HepG2 (cell line): ENCODE results near the gene RPL35A. TPM values are rescaled to one million over a fixed set of nuclear protein-coding genes. Genes with fewer than 3 reads are reported as not detected.

Experiments used
- ASH2L ChIP-seq: fragments of 300-600, 200-600 bp; sonication (generic); IDR thresholded peaks from 2 replicates; pipeline ENCODE4 v1.7.0; 2017; ENCODE audit warnings: low read depth, mild to moderate bottlenecking, moderate library complexity, mixed read lengths, low read length; ENCODE audit not compliant: insufficient read length
- ESRRA ChIP-seq: sonication (generic); formaldehyde crosslinking; IDR thresholded peaks from 2 replicates; pipeline ENCODE4 v1.5.1; 2020; ENCODE audit warnings: mild to moderate bottlenecking, low read depth, missing genetic modification reagents
- ETV6 ChIP-seq: sonication (generic); formaldehyde crosslinking; conservative IDR thresholded peaks from 2 replicates; pipeline ENCODE4 v1.4.0; 2020; ENCODE audit warnings: missing genetic modification reagents
- HES4 ChIP-seq: sonication (generic); formaldehyde crosslinking; IDR thresholded peaks from 2 replicates; pipeline ENCODE4 v1.9.0; 2021; ENCODE audit warnings: mild to moderate bottlenecking, missing genetic modification reagents, borderline replicate concordance
- KDM6A ChIP-seq: IDR thresholded peaks from 2 replicates; pipeline ENCODE4 v1.6.1; 2016; ENCODE audit warnings: low read depth
- MIXL1 ChIP-seq: IDR thresholded peaks from 2 replicates; pipeline ENCODE4 v1.6.1; 2016
- NFIC ChIP-seq: IDR thresholded peaks from 2 replicates; pipeline ENCODE4 v1.6.1; 2012; ENCODE audit warnings: mild to moderate bottlenecking, low read length, inconsistent platforms
- NONO ChIP-seq, 2 experiments: fragments of 450-650 bp in 1 of 2; sonication (generic) in 1 of 2; formaldehyde crosslinking in 1 of 2; IDR thresholded peaks in 1 of 2; conservative IDR thresholded peaks in 1 of 2; 2 replicates each; pipeline versions ENCODE4 v1.6.1 to v1.8.0; 2017 to 2022; ENCODE audit warnings: mild to moderate bottlenecking in 1 of 2, missing genetic modification reagents in 1 of 2, moderate library complexity in 1 of 2
- NR2F6 ChIP-seq, 2 experiments: IDR thresholded peaks; 2 replicates each; pipeline ENCODE4 v1.6.1; 2016; ENCODE audit warnings: antibody characterized with exemption in 1 of 2, mild to moderate bottlenecking in 1 of 2
- SP5 ChIP-seq: IDR thresholded peaks from 2 replicates; pipeline ENCODE4 v1.6.1; 2016; ENCODE audit warnings: low read depth, borderline replicate concordance
- ZBTB7A ChIP-seq: sonication (generic); formaldehyde crosslinking; IDR thresholded peaks from 2 replicates; pipeline ENCODE4 v1.8.0; 2022; ENCODE audit warnings: mild to moderate bottlenecking, missing genetic modification reagents
- ZMYM3 ChIP-seq: sonication (generic); formaldehyde crosslinking; IDR thresholded peaks from 2 replicates; pipeline ENCODE4 v1.5.1; 2020; ENCODE audit warnings: mild to moderate bottlenecking, missing genetic modification reagents
- ZSCAN21 ChIP-seq: sonication (generic); formaldehyde crosslinking; IDR thresholded peaks from 2 replicates; pipeline ENCODE4 v1.8.0; 2022; ENCODE audit warnings: mild to moderate bottlenecking, missing genetic modification reagents, moderate library complexity, borderline replicate concordance
- polyA plus RNA-seq, 8 experiments: library from polyadenylated mRNA; depleted of rRNA in 3 of 8; stranded (reverse) in 7 of 8; unstranded in 1 of 8; fragments of >200 nt; fragmentation: Illumina TruSeq in 4 of 8; extraction: Trizol in 4 of 8; gene quantifications; 2 replicates each; pipeline versions ENCODE4 v1.2.1 to v1.2.3, GENCODE V29; 2011 to 2016; ENCODE audit warnings: low read depth in 4 of 8, missing spikeins in 1 of 8, mixed read lengths in 1 of 8; ENCODE audit not compliant: insufficient read depth in 1 of 8
- total RNA-seq, 5 experiments: library from RNA; depleted of rRNA; stranded (reverse); fragments of >200 nt; fragmentation: Illumina TruSeq; extraction: Trizol; gene quantifications; 2 replicates each; pipeline ENCODE4 v1.2.3, GENCODE V29; 2016; ENCODE audit warnings: low read depth in 1 of 5
- TF ChIP-seq, protein P1 (sequence below): sonication (generic); formaldehyde crosslinking; IDR thresholded peaks from 2 replicates; pipeline ENCODE4 v1.4.0; 2020; ENCODE audit warnings: missing genetic modification reagents, low read depth, mild to moderate bottlenecking, borderline replicate concordance
- TF ChIP-seq, protein P2 (sequence below): sonication (generic); formaldehyde crosslinking; IDR thresholded peaks from 2 replicates; pipeline ENCODE4 v1.5.0; 2020; ENCODE audit warnings: missing genetic modification reagents
- TF ChIP-seq, protein P3 (sequence below): sonication (generic); formaldehyde crosslinking; IDR thresholded peaks from 2 replicates; pipeline ENCODE4 v1.8.1; 2023; ENCODE audit warnings: mild to moderate bottlenecking, inconsistent platforms, moderate library complexity, missing genetic modification reagents, borderline replicate concordance
- TF ChIP-seq, protein P4 (sequence below): sonication (generic); formaldehyde crosslinking; IDR thresholded peaks from 2 replicates; pipeline ENCODE4 v1.4.0; 2020; ENCODE audit warnings: missing genetic modification reagents
- TF ChIP-seq, protein P5 (sequence below): sonication (generic); formaldehyde crosslinking; IDR thresholded peaks from 2 replicates; pipeline ENCODE4 v1.4.0; 2020; ENCODE audit warnings: mild to moderate bottlenecking, missing genetic modification reagents
- TF ChIP-seq, protein P6 (sequence below): sonication (generic); formaldehyde crosslinking; IDR thresholded peaks from 2 replicates; pipeline ENCODE4 v1.5.0; 2020; ENCODE audit warnings: mild to moderate bottlenecking, missing genetic modification reagents

The RPL35A gene
- total and polyA plus RNA-seq, 2 of the 13 experiments (the other 11 are each of a cell fraction or from before 2014, with no cell fraction given): 1,001 to 1,582 TPM

DNA sequence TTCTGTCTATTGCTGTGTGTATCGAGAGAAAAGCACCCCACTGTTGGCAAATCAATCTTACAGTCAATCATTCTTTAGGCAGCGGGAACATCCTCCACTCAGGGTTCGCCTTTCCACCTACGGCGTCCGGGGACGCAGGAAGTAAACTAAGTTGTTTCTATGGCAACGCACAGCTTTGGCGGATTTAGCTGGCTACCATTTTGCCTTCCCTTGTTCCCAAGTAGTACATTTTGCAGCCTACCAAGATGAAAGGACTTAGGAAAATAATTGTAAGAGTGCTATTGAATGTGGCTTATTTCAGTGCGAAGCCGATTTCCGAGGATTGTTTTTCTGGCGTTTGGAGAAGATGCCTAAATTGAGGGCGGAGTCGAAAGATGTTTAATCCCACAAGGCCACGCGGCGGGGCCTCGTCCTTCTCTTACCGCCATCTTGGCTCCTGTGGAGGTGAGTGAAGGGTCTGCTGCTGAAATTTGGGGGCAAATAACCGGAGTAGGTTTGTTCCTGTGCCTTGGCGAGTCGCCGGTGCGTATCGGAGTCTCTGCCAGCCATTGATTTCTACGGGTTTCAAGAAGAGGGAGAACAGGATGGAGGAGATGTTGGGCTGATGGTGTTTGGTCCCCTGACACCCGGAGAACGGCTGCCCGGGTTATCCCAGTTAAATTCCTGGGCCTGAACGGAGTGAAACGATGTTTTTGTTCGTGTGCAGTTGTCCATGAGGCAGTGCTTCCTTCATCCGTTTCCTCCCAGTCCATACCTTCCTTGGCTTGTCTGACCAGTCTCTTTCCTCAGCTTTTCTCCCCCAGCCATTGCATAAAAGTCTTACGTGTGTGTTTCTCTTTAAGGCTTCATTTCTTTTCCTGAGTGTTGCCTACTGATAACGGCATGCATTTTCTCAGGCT, at the start of gene RPL35A (continued):
- TF ChIP-seq ASH2L (peak; percentile 91), ETV6 (CRISPR knock-in tag) (peak; percentile 41), HES4 (CRISPR knock-in tag) (0 out of 2 replicates have a peak, but pooled peaks have one; percentile 29), MIXL1 (CRISPR knock-in tag) (peak; percentile 40), ZMYM3 (CRISPR knock-in tag) (no peak), SP5 (CRISPR knock-in tag) (peak; percentile 65; the same call in 1 of the 2 replicates), KDM6A (CRISPR knock-in tag) (no peak), NFIC (peak; percentile 72; the same call in 1 of the 2 replicates), NONO (IDR thresholded peaks at IDR 0.05) (no peak), NONO (CRISPR knock-in tag; conservative IDR thresholded peaks at IDR 0.05) (peak; percentile 55; the same call in 1 of the 2 replicates), ZBTB7A (CRISPR knock-in tag) (peak; percentile 61; the same call in 1 of the 2 replicates), ESRRA (CRISPR knock-in tag) (peak; percentile 69), NR2F6 (IDR thresholded peaks at IDR 0.05) (peak; percentile 25; the same call in 1 of the 2 replicates), NR2F6 (CRISPR knock-in tag; IDR thresholded peaks at IDR 0.05) (peak; percentile 7; the same call in 1 of the 2 replicates), ZSCAN21 (CRISPR knock-in tag) (no peak)
- TF ChIP-seq, protein P1, sequence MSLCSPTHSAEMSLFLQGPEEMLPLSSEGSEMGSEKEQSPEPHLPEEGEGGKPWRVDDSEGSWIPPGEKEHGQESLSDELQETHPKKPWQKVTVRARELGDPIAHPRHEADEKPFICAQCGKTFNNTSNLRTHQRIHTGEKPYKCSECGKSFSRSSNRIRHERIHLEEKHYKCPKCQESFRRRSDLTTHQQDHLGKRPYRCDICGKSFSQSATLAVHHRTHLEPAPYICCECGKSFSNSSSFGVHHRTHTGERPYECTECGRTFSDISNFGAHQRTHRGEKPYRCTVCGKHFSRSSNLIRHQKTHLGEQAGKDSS (CRISPR knock-in tag): peak; percentile 46; the same call in 1 of the 2 replicates
- TF ChIP-seq, protein P2, sequence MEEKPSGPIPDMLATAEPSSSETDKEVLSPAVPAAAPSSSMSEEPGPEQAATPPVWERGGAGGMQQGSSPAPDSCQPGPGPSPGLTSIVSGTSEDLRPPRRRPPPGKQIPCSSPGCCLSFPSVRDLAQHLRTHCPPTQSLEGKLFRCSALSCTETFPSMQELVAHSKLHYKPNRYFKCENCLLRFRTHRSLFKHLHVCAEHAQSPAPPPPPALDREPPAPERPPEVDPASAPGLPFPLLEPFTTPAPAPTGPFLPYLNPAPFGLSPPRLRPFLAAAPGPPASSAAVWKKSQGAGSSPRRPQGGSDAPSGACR (CRISPR knock-in tag): 0 out of 2 replicates have a peak, but pooled peaks have one; percentile 68
- TF ChIP-seq, protein P3, sequence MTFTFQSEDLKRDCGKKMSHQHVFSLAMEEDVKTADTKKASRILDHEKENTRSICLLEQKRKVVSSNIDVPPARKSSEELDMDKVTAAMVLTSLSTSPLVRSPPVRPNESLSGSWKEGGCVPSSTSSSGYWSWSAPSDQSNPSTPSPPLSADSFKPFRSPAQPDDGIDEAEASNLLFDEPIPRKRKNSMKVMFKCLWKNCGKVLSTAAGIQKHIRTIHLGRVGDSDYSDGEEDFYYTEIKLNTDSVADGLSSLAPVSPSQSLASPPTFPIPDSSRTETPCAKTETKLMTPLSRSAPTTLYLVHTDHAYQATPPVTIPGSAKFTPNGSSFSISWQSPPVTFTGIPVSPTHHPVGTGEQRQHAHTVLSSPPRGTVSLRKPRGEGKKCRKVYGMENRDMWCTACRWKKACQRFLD (CRISPR knock-in tag): 0 out of 2 replicates have a peak, but pooled peaks have one; percentile 80
- TF ChIP-seq, protein P4, sequence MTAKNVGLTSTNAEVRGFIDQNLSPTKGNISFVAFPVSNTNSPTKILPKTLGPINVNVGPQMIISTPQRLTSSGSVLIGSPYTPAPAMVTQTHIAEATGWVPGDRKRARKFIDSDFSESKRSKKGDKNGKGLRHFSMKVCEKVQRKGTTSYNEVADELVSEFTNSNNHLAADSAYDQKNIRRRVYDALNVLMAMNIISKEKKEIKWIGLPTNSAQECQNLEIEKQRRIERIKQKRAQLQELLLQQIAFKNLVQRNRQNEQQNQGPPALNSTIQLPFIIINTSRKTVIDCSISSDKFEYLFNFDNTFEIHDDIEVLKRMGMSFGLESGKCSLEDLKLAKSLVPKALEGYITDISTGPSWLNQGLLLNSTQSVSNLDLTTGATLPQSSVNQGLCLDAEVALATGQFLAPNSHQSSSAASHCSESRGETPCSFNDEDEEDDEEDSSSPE (CRISPR knock-in tag): peak; percentile 87
- TF ChIP-seq, protein P5, sequence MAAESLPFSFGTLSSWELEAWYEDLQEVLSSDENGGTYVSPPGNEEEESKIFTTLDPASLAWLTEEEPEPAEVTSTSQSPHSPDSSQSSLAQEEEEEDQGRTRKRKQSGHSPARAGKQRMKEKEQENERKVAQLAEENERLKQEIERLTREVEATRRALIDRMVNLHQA: 0 out of 2 replicates have a peak, but pooled peaks have one; percentile 31
- TF ChIP-seq, protein P6, sequence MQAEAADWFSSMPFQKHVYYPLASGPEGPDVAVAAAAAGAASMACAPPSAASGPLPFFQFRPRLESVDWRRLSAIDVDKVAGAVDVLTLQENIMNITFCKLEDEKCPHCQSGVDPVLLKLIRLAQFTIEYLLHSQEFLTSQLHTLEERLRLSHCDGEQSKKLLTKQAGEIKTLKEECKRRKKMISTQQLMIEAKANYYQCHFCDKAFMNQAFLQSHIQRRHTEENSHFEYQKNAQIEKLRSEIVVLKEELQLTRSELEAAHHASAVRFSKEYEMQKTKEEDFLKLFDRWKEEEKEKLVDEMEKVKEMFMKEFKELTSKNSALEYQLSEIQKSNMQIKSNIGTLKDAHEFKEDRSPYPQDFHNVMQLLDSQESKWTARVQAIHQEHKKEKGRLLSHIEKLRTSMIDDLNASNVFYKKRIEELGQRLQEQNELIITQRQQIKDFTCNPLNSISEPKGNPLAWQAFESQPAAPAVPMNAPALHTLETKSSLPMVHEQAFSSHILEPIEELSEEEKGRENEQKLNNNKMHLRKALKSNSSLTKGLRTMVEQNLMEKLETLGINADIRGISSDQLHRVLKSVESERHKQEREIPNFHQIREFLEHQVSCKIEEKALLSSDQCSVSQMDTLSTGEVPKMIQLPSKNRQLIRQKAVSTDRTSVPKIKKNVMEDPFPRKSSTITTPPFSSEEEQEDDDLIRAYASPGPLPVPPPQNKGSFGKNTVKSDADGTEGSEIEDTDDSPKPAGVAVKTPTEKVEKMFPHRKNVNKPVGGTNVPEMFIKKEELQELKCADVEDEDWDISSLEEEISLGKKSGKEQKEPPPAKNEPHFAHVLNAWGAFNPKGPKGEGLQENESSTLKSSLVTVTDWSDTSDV: no peak
